ENCODE results near the gene MOGAT2.
"Not testable (repeated sequence)": the region's sequence is repeated elsewhere in the genome, so short reads cannot be mapped to it uniquely, and the experiment has no call there.

MOGAT2 gene

GRCh38 chr11:75719340-75720239 lies 2.0 kb downstream of the MOGAT2 start:
- no peak for DNase-seq (ENCODE audit: low spot score)

- no peak for DNase-seq (ENCODE audit: low spot score)
These were observed 3.0 kb downstream of the MOGAT2 start for GRCh38 chr11:75720639-75721038.

- DNase-seq (ENCODE audit: low spot score): no peak
These were observed 4.4 kb downstream of the MOGAT2 start for GRCh38 chr11:75721852-75722668.

- no peak for DNase-seq (ENCODE audit: low spot score)
These were observed 5.0 kb downstream of the MOGAT2 start for GRCh38 chr11:75722669-75723042.

GRCh38 chr11:75725547-75726320 lies 8.1 kb downstream of the MOGAT2 start:
- DNase-seq (ENCODE audit: low spot score): no peak

- no peak for DNase-seq (ENCODE audit: low spot score)
These were observed 11.4 kb downstream of the MOGAT2 start for GRCh38 chr11:75728992-75729391.

GRCh38 chr11:75731095-75731494 lies 13.5 kb downstream of the MOGAT2 start:
- no peak for DNase-seq (ENCODE audit: low spot score)

GRCh38 chr11:75733071-75733430 lies 15.4 kb downstream of the MOGAT2 start:
- DNase-seq (ENCODE audit: low spot score): no peak

GRCh38 chr11:75733431-75734107 lies 15.9 kb downstream of the MOGAT2 start:
- DNase-seq (ENCODE audit: low spot score): no peak

GRCh38 chr11:75734491-75735180 lies 17.0 kb downstream of the MOGAT2 start:
- no peak for DNase-seq (ENCODE audit: low spot score)

- DNase-seq (ENCODE audit: low spot score): no peak
These were observed 17.7 kb downstream of the MOGAT2 start for GRCh38 chr11:75735181-75735845.

- no peak for DNase-seq (ENCODE audit: low spot score)
These were observed 19.7 kb downstream of the MOGAT2 start for GRCh38 chr11:75737314-75737713.

- no peak for DNase-seq (ENCODE audit: low spot score)
These were observed 23.0 kb downstream of the MOGAT2 start for GRCh38 chr11:75740681-75741080.

- not testable (repeated sequence) for DNase-seq (ENCODE audit: low spot score)
These were observed 25.5 kb downstream of the MOGAT2 start for GRCh38 chr11:75743159-75743558.

- no peak for DNase-seq (ENCODE audit: low spot score)
These were observed 26.3 kb downstream of the MOGAT2 start for GRCh38 chr11:75743711-75744563.

GRCh38 chr11:75745807-75746206 lies 28.2 kb downstream of the MOGAT2 start:
- DNase-seq (ENCODE audit: low spot score): no peak

GRCh38 chr11:75748729-75749273 lies 31.2 kb downstream of the MOGAT2 start:
- not testable (repeated sequence) for DNase-seq (ENCODE audit: low spot score)

GRCh38 chr11:75754933-75755332 lies 37.3 kb downstream of the MOGAT2 start:
- not testable (repeated sequence) for DNase-seq (ENCODE audit: low spot score)

GRCh38 chr11:75757651-75758050 lies 40.0 kb downstream of the MOGAT2 start:
- DNase-seq (ENCODE audit: low spot score): no peak

All from pons (tissue), 1 donor.